IMR-90 (cell line): ENCODE measurements around the gene SLC29A1. TPM values are rescaled to one million over a fixed set of nuclear protein-coding genes. Genes with fewer than 3 reads are reported as not detected.

Experiments
- ATAC-seq: fragments of 200-7000 bp; cut with Tn5 transposase; 2 replicates; pipeline ENCODE4 v1.9.1; 2020; ENCODE audit warnings: low read depth, mild to moderate bottlenecking, moderate library complexity
- BruUV-seq: library from RNA; stranded (reverse); fragments of 400-500 nt; replicated peaks from 2 replicates; lab custom pipeline; 2021; lab: Mats Ljungman, UMichigan
- CTCF ChIA-PET: fragments of 300-600 bp; formaldehyde crosslinking; extraction: SDS; loops from one replicate; lab custom pipeline; 2021; ENCODE audit warnings: antibody characterized with exemption; lab: Yijun Ruan, JAX
- POLR2A ChIA-PET: fragments of 300-600 bp; sonication (Branson Sonifier 250); formaldehyde crosslinking; loops from one replicate; lab custom pipeline; 2022; ENCODE audit warnings: antibody characterized with exemption; ENCODE audit not compliant: unreplicated experiment; lab: Charles Lee
- DNase-seq: peaks from one replicate; pipeline ENCODE4 v3.0.0; 2013
- H2AFZ ChIP-seq: replicated peaks from 2 replicates; pipeline ENCODE3; 2013; ENCODE audit warnings: low read length, mild to moderate bottlenecking; ENCODE audit not compliant: poor library complexity
- H2AK5ac ChIP-seq: 2 replicates; pipeline ENCODE4 v1.6.1; 2013; ENCODE audit warnings: low read depth, low read length, inconsistent platforms
- H2AK9ac ChIP-seq: replicated peaks from 2 replicates; pipeline ENCODE3; 2013; ENCODE audit warnings: mild to moderate bottlenecking, low read depth, low read length, moderate library complexity; ENCODE audit not compliant: poor library complexity
- H2BK120ac ChIP-seq: 2 replicates; pipeline ENCODE4 v1.6.1; 2013; ENCODE audit warnings: low read depth, low read length, inconsistent platforms
- H2BK15ac ChIP-seq: 3 replicates; pipeline ENCODE4 v1.6.1; 2013; ENCODE audit warnings: low read depth, low read length, inconsistent platforms
- H2BK20ac ChIP-seq: 2 replicates; pipeline ENCODE4 v1.6.1; 2013; ENCODE audit warnings: low read depth, mild to moderate bottlenecking, inconsistent platforms, low read length, moderate library complexity
- H2BK5ac ChIP-seq: 2 replicates; pipeline ENCODE4 v1.6.1; 2013; ENCODE audit warnings: mild to moderate bottlenecking, low read depth, low read length, inconsistent platforms; ENCODE audit not compliant: poor library complexity, severe bottlenecking
- H3K14ac ChIP-seq: replicated peaks from 2 replicates; pipeline ENCODE4 v1.6.1; 2013; ENCODE audit warnings: low read depth, low read length, inconsistent platforms
- H3K18ac ChIP-seq: 2 replicates; pipeline ENCODE4 v1.6.1; 2013; ENCODE audit warnings: low read depth, low read length, control low read depth
- H3K23ac ChIP-seq: 2 replicates; pipeline ENCODE4 v1.6.1; 2013; ENCODE audit warnings: low read depth, low read length, inconsistent platforms
- H3K27ac ChIP-seq: 2 replicates; pipeline ENCODE4 v1.5.1; 2013; ENCODE audit warnings: mild to moderate bottlenecking, control low read depth, low read length; ENCODE audit not compliant: insufficient read depth
- H3K27me3 ChIP-seq: 2 replicates; pipeline ENCODE4 v1.6.1; 2013; ENCODE audit warnings: low read length; ENCODE audit not compliant: control insufficient read depth, insufficient read depth
- H3K36me3 ChIP-seq: 2 replicates; pipeline ENCODE4 v1.6.1; 2013; ENCODE audit warnings: low read length, mixed read lengths; ENCODE audit not compliant: control insufficient read depth, insufficient read depth
- H3K4ac ChIP-seq: 2 replicates; pipeline ENCODE4 v1.6.1; 2013; ENCODE audit warnings: low read depth, low read length, inconsistent platforms
- H3K4me1 ChIP-seq: 2 replicates; pipeline ENCODE4 v1.6.1; 2013; ENCODE audit warnings: low read length, mixed read lengths; ENCODE audit not compliant: control insufficient read depth, insufficient read depth
- H3K4me2 ChIP-seq: 2 replicates; pipeline ENCODE4 v1.6.1; 2013; ENCODE audit warnings: low read depth, mild to moderate bottlenecking, control low read depth, low read length, moderate library complexity
- H3K4me3 ChIP-seq: 2 replicates; pipeline ENCODE4 v1.5.1; 2013; ENCODE audit warnings: low read depth, mild to moderate bottlenecking, control low read depth, low read length, moderate library complexity; ENCODE audit not compliant: insufficient read depth
- H3K56ac ChIP-seq: 2 replicates; pipeline ENCODE4 v1.6.1; 2013; ENCODE audit warnings: low read length, inconsistent platforms; ENCODE audit not compliant: insufficient read depth; ENCODE audit errors: extremely low read depth
- H3K79me1 ChIP-seq, 2 experiments: 2 replicates each; pipeline ENCODE4 v1.6.1; 2013; ENCODE audit warnings: low read length in 2 of 2, inconsistent platforms in 1 of 2, low read depth in 1 of 2
- H3K9ac ChIP-seq: 2 replicates; pipeline ENCODE4 v1.6.1; 2013; ENCODE audit warnings: low read depth, low read length, control low read depth
- H3K9me1 ChIP-seq: 2 replicates; pipeline ENCODE4 v1.6.1; 2013; ENCODE audit warnings: low read length, inconsistent platforms; ENCODE audit not compliant: insufficient read depth
- H3K9me3 ChIP-seq: 2 replicates; pipeline ENCODE4 v1.6.1; 2013; ENCODE audit warnings: low read length; ENCODE audit not compliant: control insufficient read depth, insufficient read depth
- H4K20me1 ChIP-seq: 2 replicates; pipeline ENCODE4 v1.6.1; 2013; ENCODE audit warnings: low read length, inconsistent platforms; ENCODE audit not compliant: insufficient read depth
- H4K5ac ChIP-seq: 2 replicates; pipeline ENCODE4 v1.6.1; 2013; ENCODE audit warnings: mild to moderate bottlenecking, low read depth, low read length, control low read depth
- H4K8ac ChIP-seq, 2 experiments: 2 replicates each; pipeline ENCODE4 v1.6.1; 2013; ENCODE audit warnings: low read depth in 2 of 2, low read length in 2 of 2, control low read depth in 1 of 2, inconsistent platforms in 1 of 2
- H4K91ac ChIP-seq: 2 replicates; pipeline ENCODE4 v1.6.1; 2013; ENCODE audit warnings: low read depth, low read length, inconsistent platforms; ENCODE audit not compliant: insufficient read depth
- BHLHE40 ChIP-seq: fragments of 150-350 bp; IDR thresholded peaks from 2 replicates; pipeline ENCODE4 v1.6.1; 2016; ENCODE audit warnings: mild to moderate bottlenecking, low read depth, low read length
- CHD1 ChIP-seq: IDR thresholded peaks from 2 replicates; pipeline ENCODE4 v1.6.1; 2012; ENCODE audit warnings: low read depth, low read length, improper control_type of control experiment
- CTCF ChIP-seq: conservative IDR thresholded peaks from 2 replicates; pipeline ENCODE4 v1.5.1; 2012; ENCODE audit warnings: mild to moderate bottlenecking, low read depth, low read length, improper control_type of control experiment
- MAFK ChIP-seq: IDR thresholded peaks from 2 replicates; pipeline ENCODE4 v1.6.1; 2012; ENCODE audit warnings: low read depth, low read length, improper control_type of control experiment
- MAZ ChIP-seq: IDR thresholded peaks from 2 replicates; pipeline ENCODE4 v1.6.1; 2012; ENCODE audit warnings: low read depth, mild to moderate bottlenecking, low read length, improper control_type of control experiment, moderate library complexity, borderline replicate concordance
- MXI1 ChIP-seq: IDR thresholded peaks from 2 replicates; pipeline ENCODE4 v1.6.1; 2012; ENCODE audit warnings: low read depth, mild to moderate bottlenecking, low read length, moderate library complexity, borderline replicate concordance
- NFE2L2 ChIP-seq: fragments of 150-350 bp; IDR thresholded peaks from 2 replicates; pipeline ENCODE4 v1.6.1; 2016; ENCODE audit warnings: low read depth, mild to moderate bottlenecking, low read length
- POLR2A ChIP-seq: IDR thresholded peaks from 2 replicates; pipeline ENCODE4 v1.6.1; 2012; ENCODE audit warnings: mild to moderate bottlenecking, low read depth, low read length
- RAD21 ChIP-seq: IDR thresholded peaks from 2 replicates; pipeline ENCODE4 v1.6.1; 2012; ENCODE audit warnings: low read length, improper control_type of control experiment
- SMC3 ChIP-seq: fragments of 150-350 bp; IDR thresholded peaks from 2 replicates; pipeline ENCODE4 v1.6.1; 2016; ENCODE audit warnings: low read depth, mild to moderate bottlenecking, antibody characterized with exemption, low read length, moderate library complexity
- USF2 ChIP-seq: fragments of 150-350 bp; IDR thresholded peaks from 2 replicates; pipeline ENCODE4 v1.6.1; 2017; ENCODE audit warnings: mild to moderate bottlenecking, antibody characterized with exemption, low read length, low read depth
- WGBS, 2 experiments: methylation state at CpG; one replicate each; pipeline versions ENCODE4 v1.1.5 to v1.1.7; 2013; ENCODE audit warnings: missing lambda C conversion rate in 2 of 2; ENCODE audit not compliant: insufficient read length in 1 of 2; ENCODE audit errors: extremely low coverage in 2 of 2; 5-methylcytosine and 5-hydroxymethylcytosine counted together
- dilution Hi-C: fragments of 300-500 bp; cut with HindIII; formaldehyde crosslinking; loops from one replicate; pipeline ENCODE4 v1.14.3; 2018; ENCODE audit warnings: low sequenced_read_pairs; ENCODE audit not compliant: unreplicated experiment
- in situ Hi-C: fragments of 300-500 bp; cut with MboI; formaldehyde crosslinking; loops from 3 replicates; pipeline ENCODE4 v1.14.3; 2019; ENCODE audit warnings: low sequenced_read_pairs, inconsistent platforms, mixed read lengths
- intact Hi-C: fragments of 100-400 bp; cut with micrococcal nuclease; formaldehyde crosslinking; loops from 2 replicates; pipeline ENCODE4 v1.10.0; 2022
- polyA plus RNA-seq, 3 experiments: library from polyadenylated mRNA; depleted of rRNA; stranded (reverse); fragments of >200 nt; gene quantifications; 2 replicates each; pipeline ENCODE4 v1.2.3, GENCODE V29; 2012; ENCODE audit warnings: low replicate concordance in 1 of 3
- total RNA-seq: library from RNA; depleted of rRNA; stranded (reverse); fragments of >200 nt; gene quantifications from 2 replicates; pipeline ENCODE4 v1.2.3, GENCODE V29; 2012

SLC29A1 gene
- total and polyA plus RNA-seq, 2 of the 4 experiments (the other 2 are of a cell fraction) = 4.1 to 22.1 TPM

- Histone ChIP-seq H3K27me3 (peaks cover 7% of the 10 kb centered on the region; the same call in 1 of the 2 replicates), H3K36me3 (no peaks in the 10 kb centered on the region), H2BK120ac (no peak overlapping the region), H3K4ac (peak overlapping the region; percentile 55; the same call in 1 of the 2 replicates), H4K5ac (no peak overlapping the region), H3K4me3 (no peak overlapping the region), H2AK9ac (peak overlapping the region; percentile 44), H4K8ac (peak overlapping the region in 1 of 2 experiments; percentile 26; a peak in 1 of 4 replicates), H3K23ac (no peak overlapping the region), H3K56ac (no peak overlapping the region), H4K91ac (no peak overlapping the region; the same call in 1 of the 2 replicates), H2BK15ac (no peak overlapping the region), H3K79me1 (peaks cover 0 to 8% of the 10 kb centered on the region in 2 experiments; a peak in 1 of 4 replicates), H3K27ac (no peak overlapping the region), H2AFZ (peak overlapping the region; percentile 77), H3K9me3 (no peaks in the 10 kb centered on the region), H2AK5ac (peak overlapping the region; percentile 70; the same call in 1 of the 2 replicates), H3K9me1 (peaks cover 4% of the 10 kb centered on the region; the same call in 1 of the 2 replicates), H3K9ac (no peak overlapping the region), H2BK20ac (no peak overlapping the region), H3K18ac (no peak overlapping the region), H2BK5ac (no peak overlapping the region), H3K4me2 (no peak overlapping the region), H4K20me1 (no peaks in the 10 kb centered on the region), H3K14ac (peak overlapping the region; percentile 58; the same call in 1 of the 2 replicates), H3K4me1 (peaks cover 16% of the 10 kb centered on the region)
- intact Hi-C loops (no loop called here), in situ Hi-C loops (no loop called here), dilution Hi-C loops (no loop called here)
- no TSS peak for BruUV-seq
- peak; percentile 55 for ATAC-seq
- no peak for TF ChIP-seq BHLHE40
- peak; percentile 47 for TF ChIP-seq RAD21
- peak; percentile 14; the same call in 1 of the 2 replicates for TF ChIP-seq MXI1
- no peak for TF ChIP-seq NFE2L2
- peak; percentile 33; the same call in 1 of the 2 replicates for TF ChIP-seq SMC3
- peak; percentile 59; the same call in 1 of the 2 replicates for TF ChIP-seq MAZ
- TF ChIP-seq CHD1 = no peak
- no peak for TF ChIP-seq USF2
- no peak for TF ChIP-seq MAFK
- TF ChIP-seq CTCF = peak; percentile 72
- TF ChIP-seq POLR2A = no peak
- ChIA-PET CTCF (interaction anchor here (1.2 to 4.1 kb wide), 2 partner anchors 13 to 25 kb away, joined by 3 to 20 read pairs; no protein-coding TSS in a partner anchor), POLR2A (interaction anchor here (0.6 kb wide), 1 partner anchor 171 kb away, joined by 6 read pairs; no protein-coding TSS in a partner anchor)
- WGBS, 2 experiments = no CpG with 5 or more reads among the region's 4 CpGs
- peak; percentile 62 for DNase-seq
Measured at GRCh38 chr6:44221291-44221960, 2.0 kb upstream of the SLC29A1 start.
